Activated CD8-positive, alpha-beta memory T cell treated with anti-CD3 and anti-CD28 coated beads, Interleukin-2, amount 50 U/mL, for 24 hours (primary cell): ENCODE measurements around the gene AK5.

ENCODE experiments used
- DNase-seq: peaks from one replicate; pipeline ENCODE4 v3.0.0-alpha.2; 2020; ENCODE audit errors: extremely low read depth

The AK5 gene

DNA sequence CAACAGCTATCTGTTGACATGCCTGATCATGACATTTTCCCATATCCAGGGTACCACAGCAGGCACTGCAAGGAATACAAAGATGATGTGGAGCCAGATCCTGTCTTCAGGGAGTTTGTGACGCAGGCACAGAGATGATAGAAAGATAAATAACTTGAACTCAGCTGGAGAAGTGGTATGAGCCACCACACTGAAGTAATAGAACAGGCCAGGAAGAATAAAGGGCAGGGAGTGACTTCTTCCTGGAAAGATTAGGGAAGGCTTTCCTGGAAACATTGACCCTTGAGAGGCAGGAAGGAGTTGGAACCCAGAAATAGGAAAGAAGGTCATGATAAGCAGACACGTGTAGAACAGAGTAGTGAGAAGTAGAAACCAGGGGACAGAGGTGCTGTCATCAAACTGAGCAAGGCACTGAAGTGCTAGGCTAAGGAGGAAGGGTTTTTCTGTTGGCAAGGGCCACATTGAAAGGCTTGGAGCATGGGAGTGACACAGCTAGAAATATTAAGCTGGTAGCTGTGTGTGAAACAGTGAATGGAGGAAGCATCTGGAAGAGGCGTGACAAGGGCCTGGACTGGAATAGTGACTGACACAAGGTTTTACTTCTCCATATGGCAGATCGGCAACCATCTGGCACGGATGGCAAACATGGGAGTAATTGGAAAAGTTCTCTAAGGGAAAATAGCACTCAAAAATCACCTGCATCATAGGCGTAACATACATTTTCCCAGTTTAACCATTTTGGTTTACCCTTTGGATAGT, 68.4 kb downstream of the AK5 start:
- no peak for DNase-seq

- DNase-seq, result no peak
Observed at GRCh38 chr1:77354536-77354935, 72.7 kb downstream of the AK5 start.

GRCh38 chr1:77355010-77355409, 73.2 kb downstream of the AK5 start:
- no peak for DNase-seq

DNA sequence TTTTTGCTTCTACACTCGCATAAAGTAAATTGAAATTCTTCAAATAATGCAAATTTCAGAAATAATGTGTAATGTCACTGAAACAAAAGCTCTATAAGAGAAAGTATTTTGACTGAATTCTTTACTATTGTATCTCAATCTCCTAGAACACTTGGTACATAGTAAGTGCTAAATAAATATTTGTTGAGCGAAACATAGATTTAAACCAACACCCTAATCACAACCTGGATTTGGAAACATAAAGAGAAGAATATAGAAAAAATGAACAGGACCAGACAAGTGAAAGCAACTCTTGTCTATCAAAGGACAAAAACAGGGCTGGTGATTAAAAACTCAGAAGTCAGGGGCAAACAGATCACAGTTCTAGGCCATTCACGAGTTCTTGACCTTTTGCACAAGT, 74.3 kb downstream of the AK5 start:
- DNase-seq, result no peak

- DNase-seq, result no peak
Observed at GRCh38 chr1:77360256-77360655, 78.4 kb downstream of the AK5 start.

- no peak for DNase-seq
Observed at GRCh38 chr1:77361621-77362020, 79.8 kb downstream of the AK5 start.

GRCh38 chr1:77370161-77370560, 88.3 kb downstream of the AK5 start:
- no peak for DNase-seq

DNA sequence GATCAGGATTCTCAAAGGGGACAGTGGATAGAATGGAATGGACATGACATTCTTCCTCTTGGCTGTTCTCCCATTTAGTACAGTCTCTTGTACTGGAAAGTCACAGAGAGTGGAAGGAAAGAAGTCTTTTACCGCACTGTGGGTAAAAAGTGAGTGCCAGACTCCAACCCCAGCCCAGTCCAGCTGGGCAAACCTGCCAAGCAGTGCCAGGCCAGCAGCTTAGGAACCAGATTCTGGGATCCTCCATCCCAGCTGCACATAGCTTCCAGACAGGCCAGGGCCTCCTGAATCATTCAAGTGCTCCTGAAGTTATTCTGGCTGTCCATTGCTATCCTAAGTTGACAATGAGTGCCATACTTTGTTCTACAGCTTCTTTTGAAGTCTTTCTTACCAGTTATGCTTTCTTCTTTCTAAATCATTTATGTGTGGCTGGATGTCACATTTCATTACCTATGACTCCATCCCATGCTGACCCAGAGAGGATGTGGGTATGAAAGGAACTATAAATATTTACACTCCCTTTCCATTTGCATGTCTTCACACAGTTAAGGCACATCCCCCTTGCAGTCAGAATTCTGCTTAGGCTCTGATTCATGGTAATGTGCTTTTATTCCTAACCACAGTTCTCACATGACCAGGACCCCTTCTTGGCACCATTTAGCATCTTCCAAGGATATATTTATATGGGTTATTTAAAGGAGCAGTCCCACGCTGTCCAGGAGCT, 88.9 kb downstream of the AK5 start:
- DNase-seq, result no peak

- DNase-seq, result no peak
Observed at GRCh38 chr1:77371396-77371795, 89.6 kb downstream of the AK5 start.

GRCh38 chr1:77373702-77374101, 91.9 kb downstream of the AK5 start:
- no peak for DNase-seq

DNA sequence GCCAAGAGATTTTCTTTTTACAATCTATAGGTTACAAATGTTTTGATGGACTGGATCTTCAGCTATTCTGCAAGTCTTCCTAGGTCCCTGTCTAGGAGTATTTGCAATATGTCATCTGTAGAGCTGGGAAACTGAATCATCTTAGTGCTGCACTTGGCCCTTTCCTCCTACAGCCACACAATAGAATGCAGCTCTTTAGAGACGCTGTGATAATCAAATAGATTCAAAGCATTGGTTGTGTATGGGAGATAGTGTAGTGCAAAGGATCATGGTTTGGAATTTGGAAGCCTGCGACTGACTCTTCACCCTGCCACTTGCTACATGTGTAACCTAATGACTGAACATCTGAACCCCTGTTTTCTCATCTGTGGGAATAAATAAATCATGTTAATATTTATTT, 93.7 kb downstream of the AK5 start:
- no peak for DNase-seq

- no peak for DNase-seq
Observed at GRCh38 chr1:77375990-77376389, 94.2 kb downstream of the AK5 start.

DNA sequence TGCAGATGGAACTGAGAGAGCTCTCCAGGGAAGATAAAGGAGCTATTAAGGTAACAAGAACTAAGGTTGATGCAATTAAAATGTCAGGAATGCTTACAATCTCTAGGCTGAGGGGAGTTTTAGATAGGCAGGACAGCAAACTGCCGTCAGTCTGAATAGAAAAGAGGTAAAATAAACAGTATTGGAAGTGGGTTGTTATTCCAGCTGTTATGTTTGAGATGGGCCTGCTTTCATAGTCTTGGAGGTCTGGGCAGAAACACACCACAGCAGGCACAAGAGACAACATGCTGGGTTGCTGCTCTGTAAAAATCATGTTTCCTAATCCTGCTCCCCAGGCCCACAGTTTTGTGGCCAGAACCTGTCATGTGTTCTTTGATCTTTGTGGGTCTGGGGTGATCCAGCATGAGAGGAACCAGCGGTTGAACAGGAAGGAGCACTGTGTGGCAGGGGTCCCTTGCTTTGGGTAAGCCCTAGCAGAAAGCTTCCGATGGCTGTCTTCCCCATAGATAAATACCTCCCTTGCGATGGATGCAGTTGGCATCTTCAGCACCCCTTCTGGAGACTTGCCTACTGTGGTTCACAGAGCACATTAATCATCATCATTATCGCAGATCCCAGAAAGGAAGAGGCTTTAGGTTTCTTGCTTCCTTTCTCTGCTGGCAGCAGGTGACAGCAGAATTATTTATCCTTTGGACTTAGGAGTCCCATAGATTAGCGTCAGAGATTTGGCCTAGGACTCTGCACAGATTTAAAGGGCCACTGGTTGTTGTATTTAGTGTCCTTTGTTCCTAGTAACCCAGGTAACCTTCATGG, 97.1 kb downstream of the AK5 start:
- DNase-seq, result no peak

DNA sequence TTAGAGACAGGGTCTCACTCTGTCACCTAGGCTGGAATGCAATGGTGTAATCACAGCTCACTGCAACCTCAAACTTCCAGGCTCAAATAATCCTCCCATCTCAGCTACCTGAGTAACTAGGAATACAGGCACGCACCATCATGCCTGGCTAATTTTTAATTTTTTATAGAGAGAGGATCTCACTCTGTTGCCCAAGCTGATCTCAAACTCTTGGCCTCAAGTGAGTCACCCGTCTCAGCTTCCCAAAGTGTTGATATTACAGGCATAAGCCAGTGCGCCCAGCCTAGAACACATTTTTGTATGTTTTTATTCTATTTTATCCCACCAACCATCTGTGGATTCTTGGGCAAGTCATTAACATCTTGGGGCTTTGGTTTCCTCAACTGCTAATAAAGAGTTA, 100.5 kb downstream of the AK5 start:
- DNase-seq, result no peak

- no peak for DNase-seq
Observed at GRCh38 chr1:77383236-77383635, 101.4 kb downstream of the AK5 start.

DNA sequence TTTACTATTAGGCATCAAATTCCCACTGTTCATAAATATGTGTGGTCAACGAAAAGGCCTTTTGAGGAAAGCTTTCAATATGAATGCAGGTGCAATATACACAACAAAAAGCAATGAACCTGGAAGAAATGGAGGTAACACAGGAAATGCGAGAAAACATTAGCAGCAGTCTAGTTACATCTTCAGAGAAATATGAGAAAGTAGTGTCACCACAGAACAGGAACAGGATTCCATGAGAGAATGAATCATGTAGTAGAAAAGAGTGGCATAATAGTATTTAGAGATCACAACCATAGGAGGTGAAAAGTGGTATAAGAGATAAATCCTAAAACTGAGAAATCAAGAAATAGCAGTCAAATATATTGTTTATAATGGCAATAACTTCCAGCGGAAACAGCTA, 103.7 kb downstream of the AK5 start:
- DNase-seq, result no peak

- DNase-seq, result no peak
Observed at GRCh38 chr1:77386276-77386675, 104.5 kb downstream of the AK5 start.

- DNase-seq, result no peak
Observed at GRCh38 chr1:77387553-77387952, 105.7 kb downstream of the AK5 start.

- no peak for DNase-seq
Observed at GRCh38 chr1:77388661-77389060, 106.8 kb downstream of the AK5 start.

GRCh38 chr1:77392486-77392885, 110.7 kb downstream of the AK5 start:
- DNase-seq, result no peak

GRCh38 chr1:77394166-77394565, 112.3 kb downstream of the AK5 start:
- DNase-seq, result no peak

DNA sequence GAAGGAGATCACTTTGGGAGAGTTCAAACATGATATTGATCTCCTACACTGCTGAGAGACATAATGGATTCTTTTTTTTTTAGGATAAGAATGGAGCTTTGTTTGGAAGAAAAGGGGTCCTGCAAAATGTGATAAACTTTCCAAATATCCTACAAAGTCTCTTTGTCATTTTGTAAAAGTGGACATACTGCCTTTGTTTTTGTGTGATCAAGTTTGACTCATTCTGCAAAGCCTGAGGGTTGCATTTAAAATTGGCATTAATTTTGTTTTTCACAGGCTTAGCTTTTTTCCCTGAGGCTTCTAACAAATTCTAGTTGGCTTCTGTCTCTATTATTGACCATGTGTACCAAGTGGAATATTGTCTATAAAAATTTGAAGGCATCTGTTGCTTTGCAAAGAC, 113.2 kb downstream of the AK5 start:
- no peak for DNase-seq

DNA sequence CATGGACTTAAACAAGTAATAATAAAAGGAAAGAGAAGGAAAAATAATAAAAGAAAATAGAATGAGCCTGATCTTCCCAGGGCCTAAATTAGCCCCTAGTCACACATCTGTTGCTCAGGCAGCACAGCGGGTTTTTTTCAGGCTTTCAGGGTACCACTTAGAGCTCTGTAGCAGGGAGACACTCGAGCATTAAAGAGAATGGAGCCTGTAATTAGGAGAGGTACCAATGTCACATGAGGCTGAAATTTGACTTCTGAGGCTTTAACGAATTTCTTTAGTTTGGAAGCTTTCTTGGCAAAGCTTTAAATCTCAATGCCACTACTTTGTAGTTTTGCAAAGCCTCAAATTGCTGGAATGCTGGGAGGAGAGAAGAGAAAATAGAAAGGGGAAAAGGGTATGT, 116.3 kb downstream of the AK5 start:
- DNase-seq, result no peak
